WERI-Rb-1 (cell line): ENCODE data around the gene HYDIN.

Experiments
- DNase-seq: peaks from one replicate; pipeline ENCODE4 v3.0.0-alpha.2; 2020
- H3K27ac ChIP-seq: fragments of 250-450 bp; sonication (Bioruptor Pico); 2 replicates; pipeline ENCODE4 v1.5.1; 2020; ENCODE audit warnings: mild to moderate bottlenecking, moderate library complexity
- H3K27me3 ChIP-seq: fragments of 250-450 bp; sonication (Bioruptor Pico); 2 replicates; pipeline ENCODE4 v1.5.1; 2021; ENCODE audit warnings: mild to moderate bottlenecking, low read depth, moderate library complexity; ENCODE audit not compliant: insufficient read depth, severe bottlenecking
- H3K36me3 ChIP-seq: fragments of 250-450 bp; sonication (Bioruptor Pico); 2 replicates; pipeline ENCODE4 v1.5.1; 2020; ENCODE audit warnings: mild to moderate bottlenecking, moderate library complexity
- H3K4me3 ChIP-seq: 2 replicates; pipeline ENCODE4 v1.5.1; 2011; ENCODE audit warnings: low read depth, mild to moderate bottlenecking, control low read depth, low read length
- H3K9me3 ChIP-seq: fragments of 250-450 bp; sonication (Bioruptor Pico); 2 replicates; pipeline ENCODE4 v1.5.1; 2021; ENCODE audit warnings: mild to moderate bottlenecking, moderate library complexity; ENCODE audit not compliant: severe bottlenecking
- CTCF ChIP-seq: IDR thresholded peaks from 2 replicates; pipeline ENCODE4 v1.5.1; 2011; ENCODE audit warnings: low read depth, mild to moderate bottlenecking, control low read depth, inconsistent platforms, low read length

HYDIN gene

GRCh38 chr16:70790815-70791214 is 439.7 kb downstream of the HYDIN start:
- peaks cover 4% of the 10 kb centered on the region for H3K36me3 ChIP-seq
- TF ChIP-seq CTCF, result no peak

GRCh38 chr16:70789595-70790447 is 440.7 kb downstream of the HYDIN start:
- no peak for DNase-seq
- Histone ChIP-seq H3K4me3 (no peak overlapping the region), H3K9me3 (no peaks in the 10 kb centered on the region), H3K36me3 (peaks cover 5% of the 10 kb centered on the region), H3K27ac (no peak overlapping the region), H3K27me3 (no peaks in the 10 kb centered on the region)
- no peak for TF ChIP-seq CTCF

More at GRCh38 chr16:70790815-70791214, 439.7 kb downstream of the HYDIN start:
- Histone ChIP-seq H3K4me3 (no peak overlapping the region), H3K27me3 (no peaks in the 10 kb centered on the region), H3K9me3 (no peaks in the 10 kb centered on the region), H3K27ac (no peak overlapping the region)
- no peak for DNase-seq

GRCh38 chr16:70788668-70789594 is 441.6 kb downstream of the HYDIN start:
- Histone ChIP-seq H3K9me3 (no peaks in the 10 kb centered on the region), H3K27ac (no peak overlapping the region), H3K4me3 (no peak overlapping the region), H3K27me3 (no peaks in the 10 kb centered on the region), H3K36me3 (peaks cover 10% of the 10 kb centered on the region)
- no peak for DNase-seq
- no peak for TF ChIP-seq CTCF

GRCh38 chr16:70786020-70786755 is 444.3 kb downstream of the HYDIN start:
- Histone ChIP-seq H3K36me3 (peaks cover 38% of the 10 kb centered on the region), H3K27me3 (no peaks in the 10 kb centered on the region), H3K4me3 (no peak overlapping the region), H3K27ac (no peak overlapping the region), H3K9me3 (no peaks in the 10 kb centered on the region)
- no peak for TF ChIP-seq CTCF
- no peak for DNase-seq

- TF ChIP-seq CTCF, result no peak
- H3K4me3 ChIP-seq, result no peak overlapping the region
- no peak for DNase-seq
- no peaks in the 10 kb centered on the region for H3K27me3 ChIP-seq
- H3K36me3 ChIP-seq, result peaks cover 49% of the 10 kb centered on the region
- no peak overlapping the region for H3K27ac ChIP-seq
- H3K9me3 ChIP-seq, result no peaks in the 10 kb centered on the region
Observed at GRCh38 chr16:70784692-70785555, 445.6 kb downstream of the HYDIN start.
